Activated CD8-positive, alpha-beta T cell treated with anti-CD3 and anti-CD28 coated beads for 36 hours (primary cell): ENCODE results near the gene SNX25. TPM values are rescaled to one million over a fixed set of nuclear protein-coding genes. Genes with fewer than 3 reads are reported as not detected.

ENCODE experiments used
- ATAC-seq: fragments of 200-7000 bp; cut with Tn5 transposase; one replicate; pipeline ENCODE4 v1.10.0; 2021; ENCODE audit warnings: mild to moderate bottlenecking, moderate library complexity
- CTCF ChIA-PET: fragments of 350-600 bp; sonication (Branson Sonifier 250); formaldehyde crosslinking; loops from one replicate; lab custom pipeline; 2021; ENCODE audit warnings: antibody characterized with exemption; lab: Charles Lee
- POLR2A ChIA-PET: fragments of 350-600 bp; sonication (Branson Sonifier 250); formaldehyde crosslinking; loops from one replicate; lab custom pipeline; 2021; ENCODE audit warnings: antibody characterized with exemption; lab: Charles Lee
- DNase-seq: peaks from one replicate; pipeline ENCODE4 v3.0.0-alpha.2; 2020
- H3K27ac Mint-ChIP-seq: one replicate; pipeline ENCODE4 v1.8.0; 2021; ENCODE audit warnings: mild to moderate bottlenecking, mixed read lengths
- H3K27me3 Mint-ChIP-seq: one replicate; pipeline ENCODE4 v1.8.0; 2021; ENCODE audit warnings: mixed read lengths
- H3K36me3 Mint-ChIP-seq: one replicate; pipeline ENCODE4 v1.8.0; 2021; ENCODE audit warnings: low read depth, mixed read lengths
- H3K4me1 Mint-ChIP-seq: one replicate; pipeline ENCODE4 v1.8.0; 2021; ENCODE audit warnings: low read depth, mixed read lengths
- H3K4me3 Mint-ChIP-seq: one replicate; pipeline ENCODE4 v1.8.0; 2021; ENCODE audit warnings: mild to moderate bottlenecking, moderate library complexity, mixed read lengths
- H3K9me3 Mint-ChIP-seq: one replicate; pipeline ENCODE4 v1.8.0; 2021; ENCODE audit warnings: mixed read lengths
- CTCF ChIP-seq: fragments of 200-600 bp; IDR thresholded peaks from one replicate; pipeline ENCODE4 v1.8.0; 2022; ENCODE audit warnings: antibody characterized with exemption, mild to moderate bottlenecking
- intact Hi-C: fragments of 100-400 bp; cut with micrococcal nuclease; formaldehyde crosslinking; loops from one replicate; pipeline ENCODE4 v1.10.0; 2022
- total RNA-seq, 2 experiments: library from RNA; stranded (reverse); gene quantifications; one replicate each; pipeline ENCODE4 v1.2.3, GENCODE V29; 2021

The SNX25 gene
- total RNA-seq, 2 experiments from 2014 or later: 24.0 to 24.3 TPM

GRCh38 chr4:185392156-185392555 lies 182.8 kb downstream of the SNX25 start:
- H3K9me3 Mint-ChIP-seq: no peaks in the 10 kb centered on the region
- ChIA-PET POLR2A (no interaction called here), CTCF (no interaction called here)
- H3K27ac Mint-ChIP-seq: no peak overlapping the region
- no peak overlapping the region for H3K4me3 Mint-ChIP-seq
- intact Hi-C loops: loop anchor here (10.0 kb wide), 1 partner anchor 187 kb away; the partner anchor contains the start of genes CFAP97 and SNX25
- H3K36me3 Mint-ChIP-seq: peaks cover 24% of the 10 kb centered on the region
- DNase-seq (no peak), ATAC-seq (no peak)
- no peaks in the 10 kb centered on the region for H3K27me3 Mint-ChIP-seq
- no peak for TF ChIP-seq CTCF
- H3K4me1 Mint-ChIP-seq: peaks cover 17% of the 10 kb centered on the region

- Mint-ChIP-seq H3K27ac (peak overlapping the region; percentile 90), H3K4me1 (peaks cover 36% of the 10 kb centered on the region), H3K27me3 (no peaks in the 10 kb centered on the region), H3K4me3 (peak overlapping the region; percentile 94), H3K36me3 (peaks cover 44% of the 10 kb centered on the region), H3K9me3 (no peaks in the 10 kb centered on the region)
- peak; percentile 17 for DNase-seq
- intact Hi-C loops: loop anchor here (10.0 kb wide), 1 partner anchor 190 kb away; the partner anchor contains the start of genes CFAP97 and SNX25
- TF ChIP-seq CTCF: no peak
- POLR2A ChIA-PET: interaction anchor here (1.2 to 2.5 kb wide), 4 partner anchors 8 to 185 kb away, joined by 3 to 10 read pairs (median 5); partner anchors contain the start of genes SNX25 and UFSP2
- ATAC-seq: peak; percentile 48
- CTCF ChIA-PET: interaction anchor here (1.5 kb wide), 2 partner anchors 31 to 53 kb away, joined by 4 to 6 read pairs; partner anchors contain the start of gene UFSP2
Observed at GRCh38 chr4:185394568-185395237, 185.3 kb downstream of the SNX25 start.

GRCh38 chr4:185395238-185395955 lies 186.0 kb downstream of the SNX25 start, which contains the start of gene LRP2BP:
Gene LRP2BP, minus strand, starts transcription at chr4:185395924. Its CDS starts 17,738 bp downstream, at chr4:185378186.
- CTCF ChIA-PET: interaction anchor here (1.1 to 2.1 kb wide), 4 partner anchors 30 to 200 kb away, joined by 3 to 8 read pairs (median 4); a partner anchor contains a TSS
- ATAC-seq (no peak), DNase-seq (no peak)
- POLR2A ChIA-PET: interaction anchor here (1.2 to 2.5 kb wide), 5 partner anchors 8 to 191 kb away, joined by 3 to 10 read pairs (median 6); partner anchors contain the start of genes CFAP97, SNX25 and UFSP2
- no peaks in the 10 kb centered on the region for H3K9me3 Mint-ChIP-seq
- H3K4me1 Mint-ChIP-seq: peaks cover 36% of the 10 kb centered on the region
- TF ChIP-seq CTCF: no peak
- intact Hi-C loops: loop anchor here (10.0 kb wide), 1 partner anchor 191 kb away; the partner anchor contains the start of genes CFAP97 and SNX25
- peaks cover 50% of the 10 kb centered on the region for H3K36me3 Mint-ChIP-seq
- H3K4me3 Mint-ChIP-seq: peak within 1 kb of the TSS; percentile 94
- peak within 1 kb of the TSS; percentile 90 for H3K27ac Mint-ChIP-seq
- no peaks in the 10 kb centered on the region for H3K27me3 Mint-ChIP-seq

GRCh38 chr4:185395956-185396723 lies 186.7 kb downstream of the SNX25 start:
- TF ChIP-seq CTCF: no peak
- Mint-ChIP-seq H3K27me3 (no peaks in the 10 kb centered on the region), H3K36me3 (peaks cover 49% of the 10 kb centered on the region), H3K9me3 (no peaks in the 10 kb centered on the region), H3K27ac (peak overlapping the region; percentile 90), H3K4me3 (peak overlapping the region; percentile 94), H3K4me1 (peaks cover 41% of the 10 kb centered on the region)
- intact Hi-C loops: loop anchor here (10.0 kb wide), 1 partner anchor 191 kb away; the partner anchor contains the start of genes CFAP97 and SNX25
- ChIA-PET POLR2A (interaction anchor here (0.9 to 2.5 kb wide), 7 partner anchors 9 to 192 kb away, joined by 3 to 10 read pairs (median 6); partner anchors contain the start of genes CFAP97, SNX25 and UFSP2), CTCF (interaction anchor here (1.1 to 2.1 kb wide), 4 partner anchors 29 to 199 kb away, joined by 3 to 8 read pairs (median 4); a partner anchor contains a TSS)
- DNase-seq (peak; percentile 97), ATAC-seq (peak; percentile 84)
